T-helper 17 cell (primary cell): Measurements from ENCODE around the gene WBP1L. TPM values are rescaled to one million over a fixed set of nuclear protein-coding genes. Genes with fewer than 3 reads are reported as not detected.
"Not testable (repeated sequence)": the region's sequence is repeated elsewhere in the genome, so short reads cannot be mapped to it uniquely, and the experiment has no call there.

Source experiments
- ATAC-seq: fragments of 150-1000 bp; cut with Tn5 transposase; 2 replicates; pipeline ENCODE4 v1.10.0; 2021; ENCODE audit warnings: mild to moderate bottlenecking, moderate library complexity
- DNase-seq, 3 donors: peaks; one replicate each; pipeline versions ENCODE4 v3.0.0 to v3.0.0-alpha.2; 2020 to 2021
- H3K9me3 ChIP-seq: one replicate; pipeline ENCODE4 v1.7.0; 2013; ENCODE audit warnings: low read length, mild to moderate bottlenecking; ENCODE audit not compliant: control insufficient read depth, poor library complexity, severe bottlenecking
- H3K27ac Mint-ChIP-seq: one replicate; pipeline ENCODE4 v1.8.0; 2022; ENCODE audit warnings: mild to moderate bottlenecking, moderate library complexity, mixed read lengths
- H3K27me3 Mint-ChIP-seq: one replicate; pipeline ENCODE4 v1.8.0; 2022; ENCODE audit warnings: mixed read lengths
- H3K36me3 Mint-ChIP-seq: one replicate; pipeline ENCODE4 v1.8.0; 2022; ENCODE audit warnings: low read depth, mixed read lengths
- H3K4me1 Mint-ChIP-seq: one replicate; pipeline ENCODE4 v1.8.0; 2022; ENCODE audit warnings: mild to moderate bottlenecking, mixed read lengths
- H3K4me3 Mint-ChIP-seq: one replicate; pipeline ENCODE4 v1.8.0; 2022; ENCODE audit warnings: mild to moderate bottlenecking, moderate library complexity, mixed read lengths
- total RNA-seq, 4 donors: library from RNA in 2 of 4; stranded (reverse) in 2 of 4; gene quantifications; one replicate each; pipeline ENCODE4 v1.2.3 and lab custom pipeline; 2022 to 2026

Gene WBP1L
- total RNA-seq, 2 donors from 2014 or later: 21.1 to 26.6 TPM

DNA sequence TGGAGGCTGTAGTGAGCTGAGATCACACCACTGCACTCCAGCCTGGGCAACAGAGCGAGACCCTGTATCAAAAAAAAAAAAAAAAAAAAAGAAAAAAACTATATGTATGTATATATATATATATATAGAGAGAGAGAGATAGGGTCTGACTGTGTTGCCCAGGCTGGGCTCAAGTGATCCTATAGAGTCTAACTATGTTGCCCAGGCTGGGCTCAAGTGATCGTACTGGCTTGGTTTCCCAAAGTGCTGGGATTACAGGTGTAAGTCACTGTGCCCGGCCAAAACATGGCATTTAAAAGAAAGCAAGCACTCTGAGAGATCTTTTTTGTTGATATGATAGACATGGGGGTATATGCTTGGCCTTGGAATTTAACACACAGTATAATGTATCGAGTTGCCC is 73.4 kb downstream of the WBP1L start:
- ATAC-seq (no peak), DNase-seq (no peak)
- Mint-ChIP-seq H3K27me3 (no peaks in the 10 kb centered on the region), H3K36me3 (no peaks in the 10 kb centered on the region), H3K4me3 (no peak overlapping the region), H3K27ac (no peak overlapping the region), H3K4me1 (peaks cover 9% of the 10 kb centered on the region)
- H3K9me3 ChIP-seq: no peaks in the 10 kb centered on the region

DNA sequence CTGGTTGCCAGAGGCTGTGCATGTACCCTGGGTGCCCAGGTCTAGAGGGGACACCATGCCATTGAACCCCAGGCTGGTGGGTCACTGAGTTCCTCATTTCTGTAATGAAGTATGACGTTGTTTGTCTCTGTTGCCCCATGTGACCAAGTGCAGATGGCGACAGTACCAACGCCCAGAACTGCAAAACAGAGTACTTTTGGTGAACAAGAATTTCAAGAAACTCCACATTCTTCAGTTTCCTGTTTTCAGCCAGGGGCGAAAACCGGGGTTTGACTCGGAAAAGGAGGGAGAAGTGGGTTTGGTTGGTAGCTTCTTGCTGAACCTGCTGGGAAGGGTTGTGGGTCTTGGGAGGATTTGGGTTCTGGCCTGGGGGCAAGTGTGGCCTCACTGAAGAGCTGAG is 75.3 kb downstream of the WBP1L start:
- Mint-ChIP-seq H3K27ac (peak overlapping the region; percentile 14), H3K4me1 (peaks cover 5% of the 10 kb centered on the region), H3K27me3 (no peaks in the 10 kb centered on the region), H3K36me3 (no peaks in the 10 kb centered on the region), H3K4me3 (no peak overlapping the region)
- no peak for ATAC-seq
- no peak for DNase-seq
- no peaks in the 10 kb centered on the region for H3K9me3 ChIP-seq

DNA sequence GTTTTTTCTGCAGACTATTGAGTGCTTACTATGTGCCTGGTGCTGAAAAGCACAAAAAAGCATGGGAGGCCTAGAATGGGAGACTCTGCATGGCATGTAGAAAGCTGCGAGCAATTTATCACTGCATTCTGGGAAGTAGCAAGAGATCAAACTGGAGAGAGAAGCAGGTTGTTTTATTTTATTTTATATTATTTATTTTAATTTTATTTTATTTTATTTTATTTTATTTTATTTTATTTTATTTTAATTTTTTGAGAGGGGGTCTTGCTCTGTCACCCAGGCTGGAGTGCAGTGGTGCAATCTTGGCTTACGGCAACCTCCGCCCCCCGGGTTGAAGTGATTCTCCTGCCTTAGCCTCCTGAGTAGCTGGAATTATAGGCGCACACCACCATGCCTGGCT is 76.3 kb downstream of the WBP1L start:
- not testable (repeated sequence) for H3K36me3 Mint-ChIP-seq, H3K4me1 Mint-ChIP-seq, H3K4me3 Mint-ChIP-seq, ATAC-seq, H3K27me3 Mint-ChIP-seq, H3K9me3 ChIP-seq, H3K27ac Mint-ChIP-seq, DNase-seq

DNA sequence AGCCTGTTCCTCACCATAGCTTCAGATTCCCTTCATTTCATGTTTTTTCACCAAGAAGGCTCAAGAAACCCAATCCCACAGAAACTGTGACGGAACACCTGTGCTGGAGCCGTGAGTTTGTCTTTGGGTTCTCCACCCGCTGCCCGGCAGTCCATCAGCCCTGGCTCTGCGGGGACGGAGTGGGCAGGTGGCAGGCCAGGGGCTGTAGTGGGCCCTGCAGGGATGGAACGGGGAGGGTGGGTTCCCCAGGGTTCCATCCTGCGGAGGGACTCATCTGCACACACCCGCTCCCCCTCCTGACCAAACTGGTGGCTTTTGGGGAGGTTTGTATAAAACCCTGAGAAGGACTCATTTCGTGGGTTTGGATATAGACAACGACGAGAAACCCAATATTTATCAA is 78.5 kb downstream of the WBP1L start:
- H3K4me3 Mint-ChIP-seq: no peak overlapping the region
- ATAC-seq (no peak), DNase-seq (no peak)
- peaks cover 5% of the 10 kb centered on the region for H3K4me1 Mint-ChIP-seq
- H3K27me3 Mint-ChIP-seq: no peaks in the 10 kb centered on the region
- H3K36me3 Mint-ChIP-seq: no peaks in the 10 kb centered on the region
- no peaks in the 10 kb centered on the region for H3K9me3 ChIP-seq
- no peak overlapping the region for H3K27ac Mint-ChIP-seq

GRCh38 chr10:102824664-102825063 is 80.9 kb downstream of the WBP1L start:
- H3K4me3 Mint-ChIP-seq: no peak overlapping the region
- no peak for DNase-seq

DNA sequence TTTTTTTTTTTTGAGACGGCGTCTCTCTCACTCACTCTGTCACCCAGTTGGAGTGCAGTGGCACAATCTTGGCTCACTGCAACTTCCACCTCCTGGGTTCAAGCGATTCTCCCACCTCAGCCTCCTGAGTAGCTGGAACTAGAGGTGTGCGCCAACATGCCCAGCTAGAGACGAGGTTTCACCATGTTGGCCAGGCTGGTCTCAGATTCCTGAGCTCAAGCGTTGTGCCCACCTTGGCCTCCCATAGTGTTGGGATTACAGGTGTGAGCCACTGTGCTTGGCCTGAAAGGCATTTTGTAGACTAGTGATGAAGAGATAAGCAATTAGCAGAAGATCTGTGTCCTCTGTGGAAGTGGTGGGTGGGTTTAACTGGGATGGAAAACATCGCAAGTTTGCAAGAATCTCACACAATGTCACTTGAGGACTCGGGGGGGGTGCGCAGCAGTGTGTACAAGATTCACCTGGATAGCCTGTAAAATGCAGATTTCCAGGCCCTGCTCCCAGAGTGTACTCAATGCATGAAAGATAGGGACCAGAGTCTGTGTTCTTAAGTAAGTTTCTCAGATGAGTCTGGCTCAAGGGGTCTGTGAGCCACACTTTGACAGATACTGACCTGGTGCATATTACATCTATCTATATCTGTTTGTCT is 82.5 kb downstream of the WBP1L start:
- H3K36me3 Mint-ChIP-seq: no peaks in the 10 kb centered on the region
- peaks cover 6% of the 10 kb centered on the region for H3K4me1 Mint-ChIP-seq
- ATAC-seq: no peak
- H3K9me3 ChIP-seq: no peaks in the 10 kb centered on the region
- no peak overlapping the region for H3K4me3 Mint-ChIP-seq
- no peak overlapping the region for H3K27ac Mint-ChIP-seq
- no peaks in the 10 kb centered on the region for H3K27me3 Mint-ChIP-seq
- DNase-seq: no peak

More at GRCh38 chr10:102824664-102825063, 80.9 kb downstream of the WBP1L start:
- Mint-ChIP-seq H3K4me1 (peaks cover under 1% of the 10 kb centered on the region), H3K27ac (no peak overlapping the region), H3K27me3 (no peaks in the 10 kb centered on the region), H3K36me3 (no peaks in the 10 kb centered on the region)
- no peaks in the 10 kb centered on the region for H3K9me3 ChIP-seq
- no peak for ATAC-seq

DNA sequence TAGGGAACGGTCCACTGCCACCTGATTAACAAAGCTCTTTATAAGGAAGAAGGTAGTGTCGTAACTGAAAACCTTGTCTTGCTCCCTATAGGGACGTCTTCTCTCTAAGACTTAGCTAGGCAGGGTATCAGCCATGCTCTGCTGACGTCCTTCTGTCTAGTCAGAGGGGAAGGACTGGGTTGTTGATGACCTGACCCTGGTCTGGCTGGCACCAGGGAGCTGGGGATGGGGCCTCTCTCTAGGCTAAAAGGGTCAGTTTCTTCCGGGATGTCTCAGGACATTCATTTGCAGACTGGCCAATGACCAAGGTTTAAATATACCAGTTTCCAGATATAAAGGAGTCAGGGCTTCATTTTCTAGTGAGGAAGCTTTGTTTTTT is 83.8 kb downstream of the WBP1L start:
- Mint-ChIP-seq H3K27me3 (no peaks in the 10 kb centered on the region), H3K36me3 (no peaks in the 10 kb centered on the region), H3K27ac (no peak overlapping the region), H3K4me3 (no peak overlapping the region), H3K4me1 (peaks cover 6% of the 10 kb centered on the region)
- ATAC-seq (no peak), DNase-seq (no peak)
- H3K9me3 ChIP-seq: no peaks in the 10 kb centered on the region

- H3K4me1 Mint-ChIP-seq: peaks cover 10% of the 10 kb centered on the region
- no peak overlapping the region for H3K4me3 Mint-ChIP-seq
- ATAC-seq (no peak), DNase-seq (no peak)
- H3K27ac Mint-ChIP-seq: no peak overlapping the region
- no peaks in the 10 kb centered on the region for H3K27me3 Mint-ChIP-seq
- H3K36me3 Mint-ChIP-seq: no peaks in the 10 kb centered on the region
- no peaks in the 10 kb centered on the region for H3K9me3 ChIP-seq
Observed at GRCh38 chr10:102831322-102832071, 87.7 kb downstream of the WBP1L start.

DNA sequence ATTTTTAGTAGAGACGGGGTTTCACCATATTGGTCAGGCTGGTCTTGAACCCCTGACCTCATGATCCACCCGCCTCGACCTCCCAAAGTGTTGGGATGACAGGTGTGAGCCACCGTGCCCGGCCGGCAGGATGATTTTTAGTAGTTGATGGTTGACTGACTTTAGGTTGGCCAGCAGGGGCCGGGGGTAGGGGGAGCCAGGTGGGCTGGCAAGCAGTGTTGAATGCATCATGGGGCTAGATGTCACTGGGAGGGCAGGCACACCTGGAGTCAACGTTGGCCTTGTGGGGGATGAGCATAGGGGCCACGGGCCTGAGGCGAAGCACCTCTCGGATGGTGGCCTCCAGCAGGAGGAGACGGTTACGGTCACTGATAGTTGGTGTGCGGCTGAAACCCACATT is 88.5 kb downstream of the WBP1L start:
- peaks cover 4% of the 10 kb centered on the region for H3K27me3 Mint-ChIP-seq
- DNase-seq: no peak
- H3K4me3 Mint-ChIP-seq: no peak overlapping the region
- no peak for ATAC-seq
- peaks cover 10% of the 10 kb centered on the region for H3K4me1 Mint-ChIP-seq
- no peaks in the 10 kb centered on the region for H3K36me3 Mint-ChIP-seq
- H3K27ac Mint-ChIP-seq: no peak overlapping the region
- no peaks in the 10 kb centered on the region for H3K9me3 ChIP-seq

DNA sequence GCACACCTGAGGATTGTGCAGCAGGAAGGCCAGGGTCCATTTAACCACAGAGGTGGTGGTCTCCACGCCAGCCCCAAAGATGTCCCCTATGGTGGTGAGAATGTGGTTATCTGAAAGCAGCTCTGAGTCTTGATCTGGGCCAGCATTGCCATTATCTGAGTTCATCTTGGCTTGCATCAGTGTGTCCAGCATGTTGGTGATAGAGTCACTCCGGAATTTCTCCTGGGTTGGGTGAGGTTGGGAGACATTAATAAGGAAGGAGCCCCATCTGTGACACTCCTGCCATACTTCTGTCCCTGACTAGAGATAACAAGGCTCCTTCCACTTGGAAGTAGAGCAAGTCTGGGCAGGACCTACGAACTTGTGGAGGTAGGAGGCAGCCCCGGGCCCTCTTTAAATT is 89.2 kb downstream of the WBP1L start:
- DNase-seq (no peak), ATAC-seq (no peak)
- Mint-ChIP-seq H3K36me3 (no peaks in the 10 kb centered on the region), H3K4me3 (no peak overlapping the region), H3K4me1 (peaks cover 10% of the 10 kb centered on the region), H3K27ac (no peak overlapping the region), H3K27me3 (peaks cover 12% of the 10 kb centered on the region)
- H3K9me3 ChIP-seq: no peaks in the 10 kb centered on the region

DNA sequence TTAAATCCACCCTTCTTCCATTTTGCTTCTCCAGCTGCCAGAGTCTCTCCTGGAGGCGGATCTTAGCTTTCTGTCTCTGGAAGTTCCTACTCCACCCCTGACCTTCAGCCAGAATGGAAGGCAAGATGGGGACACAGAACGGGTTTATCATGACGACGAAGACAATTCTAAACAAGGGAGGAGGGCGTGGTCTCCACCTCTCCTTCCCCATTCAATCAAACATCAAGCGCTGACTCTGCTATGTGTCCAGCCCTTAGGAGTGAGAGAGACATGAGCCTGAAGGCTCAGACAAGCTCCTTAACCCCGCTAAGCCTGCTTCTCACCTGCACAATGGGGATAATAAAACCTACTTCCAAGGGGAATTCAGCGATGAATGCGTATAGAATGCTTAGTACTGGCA is 90.4 kb downstream of the WBP1L start:
- ATAC-seq (no peak), DNase-seq (no peak)
- H3K4me3 Mint-ChIP-seq: no peak overlapping the region
- H3K36me3 Mint-ChIP-seq: no peaks in the 10 kb centered on the region
- H3K9me3 ChIP-seq: no peaks in the 10 kb centered on the region
- peaks cover 12% of the 10 kb centered on the region for H3K27me3 Mint-ChIP-seq
- no peak overlapping the region for H3K27ac Mint-ChIP-seq
- H3K4me1 Mint-ChIP-seq: peaks cover 10% of the 10 kb centered on the region

GRCh38 chr10:102835007-102835482 is 91.3 kb downstream of the WBP1L start:
- Mint-ChIP-seq H3K27me3 (peaks cover 20% of the 10 kb centered on the region), H3K27ac (no peak overlapping the region), H3K4me3 (no peak overlapping the region), H3K36me3 (no peaks in the 10 kb centered on the region), H3K4me1 (peaks cover 10% of the 10 kb centered on the region)
- no peaks in the 10 kb centered on the region for H3K9me3 ChIP-seq
- ATAC-seq (peak; percentile 95), DNase-seq (peak; percentile 42 to 61 (median 45))

DNA sequence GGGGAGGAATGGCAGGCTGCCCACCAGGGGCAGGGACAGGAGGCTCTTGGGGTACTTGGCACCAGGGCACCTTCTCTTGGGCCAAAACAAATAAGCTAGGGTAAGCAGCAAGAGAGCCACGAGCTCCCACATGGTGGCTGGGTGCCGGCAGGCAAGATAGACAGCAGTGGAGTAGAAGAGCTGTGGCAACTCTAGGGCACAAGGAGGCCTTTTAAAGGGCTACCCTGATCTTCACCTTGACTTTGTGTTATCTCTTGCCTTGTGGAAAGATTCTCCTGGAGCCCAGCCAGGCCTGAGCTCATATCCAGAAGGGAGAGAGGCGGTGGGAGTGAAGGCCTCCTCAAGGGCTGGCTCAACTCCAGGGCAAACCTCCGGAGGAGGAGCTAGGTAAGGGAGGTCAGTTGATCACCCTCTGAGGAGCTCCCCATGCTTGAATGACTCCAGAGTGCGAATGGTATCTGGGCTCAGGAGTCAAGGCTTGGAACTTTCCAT is 93.5 kb downstream of the WBP1L start, which contains the start of gene CYP17A1:
CYP17A1 (minus strand) TSS at position 184 of the 492 bp plus-strand sequence; CDS start at position 132, 52 bp downstream.
- H3K4me1 Mint-ChIP-seq: peaks cover 4% of the 10 kb centered on the region
- ATAC-seq (no peak), DNase-seq (no peak)
- no peak within 1 kb of the TSS for H3K4me3 Mint-ChIP-seq
- no peak within 1 kb of the TSS for H3K27ac Mint-ChIP-seq
- H3K36me3 Mint-ChIP-seq: peaks cover 3% of the 10 kb centered on the region
- H3K9me3 ChIP-seq: no peaks in the 10 kb centered on the region
- H3K27me3 Mint-ChIP-seq: peaks cover 40% of the 10 kb centered on the region
